AG09309 (cell line): ENCODE data around the gene TRIM8.

Experiments
- DNase-seq: peaks from one replicate; pipeline ENCODE4 v3.0.0-alpha.2; 2010; ENCODE audit warnings: low read depth
- H3K4me3 ChIP-seq: 2 replicates; pipeline ENCODE4 v1.5.1; 2011; ENCODE audit warnings: mild to moderate bottlenecking, low read depth, low read length, moderate library complexity; ENCODE audit not compliant: control insufficient read depth
- CTCF ChIP-seq: IDR thresholded peaks from 2 replicates; pipeline ENCODE4 v1.5.1; 2011; ENCODE audit warnings: mild to moderate bottlenecking, low read depth, low read length, inconsistent platforms; ENCODE audit not compliant: insufficient read depth, control insufficient read depth; ENCODE audit errors: missing control alignments

TRIM8 gene

DNA sequence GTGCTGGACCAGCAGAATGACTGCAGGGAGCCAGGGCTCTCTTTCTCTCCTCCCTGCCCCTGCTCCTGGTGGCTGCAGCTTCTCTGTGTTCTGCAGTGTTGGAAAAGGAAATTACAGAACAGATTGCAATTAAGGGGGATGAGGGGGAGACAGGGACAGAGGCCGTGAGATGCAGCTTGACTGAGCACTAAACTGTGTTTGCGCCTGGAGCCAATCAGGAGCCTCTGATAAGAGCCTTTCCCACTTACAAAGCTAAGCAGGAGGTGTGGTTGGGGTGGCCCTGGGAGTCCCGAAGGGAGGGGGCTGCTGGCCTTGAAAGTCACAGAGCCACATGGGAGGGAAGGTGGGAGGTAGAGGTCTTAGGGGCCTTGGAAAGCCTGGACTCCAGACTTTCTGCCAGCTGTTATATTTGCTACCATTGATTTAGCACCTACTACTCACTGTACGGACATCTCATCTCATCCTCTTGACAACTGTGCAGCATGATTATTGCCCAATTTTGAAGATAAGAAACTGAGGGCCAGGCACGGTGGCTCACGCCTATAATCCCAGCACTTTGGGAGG, 26.7 kb downstream of the TRIM8 start:
- no peak for TF ChIP-seq CTCF
- no peak for DNase-seq
- no peak overlapping the region for H3K4me3 ChIP-seq

DNA sequence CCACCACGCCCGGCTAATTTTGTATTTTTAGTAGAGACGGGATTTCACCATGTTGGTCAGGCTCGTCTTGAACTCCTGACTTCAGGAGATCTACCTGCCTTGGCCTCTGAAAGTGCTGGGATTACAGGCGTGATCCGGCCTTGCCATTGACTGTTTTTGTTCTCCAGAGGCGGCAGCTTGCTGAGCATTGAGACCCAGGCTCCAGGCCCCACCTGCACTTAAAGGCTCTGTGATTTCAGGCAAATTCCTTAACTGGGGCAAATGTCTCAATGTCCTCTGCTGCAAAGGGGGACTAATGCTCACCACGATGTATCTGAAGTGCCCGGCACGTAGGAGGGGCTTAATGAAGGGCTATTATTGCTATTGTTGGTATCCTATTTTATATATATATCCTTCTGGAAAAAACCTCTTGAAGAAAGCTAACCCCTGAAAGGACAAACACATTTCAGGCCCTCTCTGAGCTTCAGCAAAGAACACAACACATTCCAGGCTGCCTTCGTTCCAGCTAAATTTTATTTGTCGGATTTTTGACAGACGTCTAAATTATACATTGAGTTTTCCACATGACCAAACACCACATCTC, 29.0 kb downstream of the TRIM8 start:
- H3K4me3 ChIP-seq: no peak overlapping the region
- no peak for TF ChIP-seq CTCF
- no peak for DNase-seq

GRCh38 chr10:102673819-102674511, 29.7 kb downstream of the TRIM8 start:
- no peak for DNase-seq
- peak overlapping the region; percentile 25 for H3K4me3 ChIP-seq
- no peak for TF ChIP-seq CTCF

- no peak for DNase-seq
- TF ChIP-seq CTCF: no peak
- no peak overlapping the region for H3K4me3 ChIP-seq
These were observed 30.3 kb downstream of the TRIM8 start for GRCh38 chr10:102674566-102674965.

GRCh38 chr10:102675011-102675665, 30.9 kb downstream of the TRIM8 start:
- DNase-seq: no peak
- no peak overlapping the region for H3K4me3 ChIP-seq
- TF ChIP-seq CTCF: no peak

DNA sequence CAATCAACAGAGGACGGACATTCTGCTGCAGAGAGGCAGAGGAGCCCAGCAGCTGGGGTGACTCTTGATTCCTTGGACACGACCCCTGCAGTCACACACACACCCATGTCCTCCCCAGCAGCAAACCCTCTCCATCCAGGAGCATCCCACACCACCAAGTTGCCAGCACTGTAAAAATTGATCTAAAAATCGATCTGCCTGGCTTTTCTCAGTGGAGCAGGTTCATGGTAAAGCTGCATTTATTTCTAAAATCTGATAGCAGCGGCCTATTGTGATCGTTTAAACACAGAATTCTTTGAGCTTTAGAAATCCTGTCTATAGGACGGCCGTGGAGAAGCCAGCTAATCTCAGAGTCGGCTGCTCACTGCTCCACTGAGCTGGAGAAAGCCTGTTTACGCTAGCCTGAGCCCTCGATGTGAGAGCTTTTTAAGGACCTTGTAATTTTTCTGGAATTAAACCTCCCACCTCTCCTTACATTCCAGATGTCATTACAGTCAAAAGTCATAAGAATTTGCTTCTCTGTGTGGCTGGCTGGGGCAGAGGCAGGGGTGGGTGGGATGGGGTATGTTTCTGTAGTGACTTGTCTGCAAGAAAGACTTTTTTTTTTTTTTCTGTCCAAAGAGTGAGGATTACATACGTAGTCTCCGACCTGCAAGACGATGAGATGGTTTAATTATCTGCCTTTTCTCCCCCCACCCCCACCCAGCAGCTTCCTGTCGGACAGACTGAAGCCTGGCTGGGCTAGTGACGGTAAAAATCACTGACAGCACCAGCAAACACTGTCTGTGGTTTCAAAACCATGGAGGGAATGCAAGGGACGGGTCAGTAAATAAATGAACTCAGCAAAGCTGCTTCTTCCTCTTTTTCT, 31.6 kb downstream of the TRIM8 start:
- DNase-seq: peak; percentile 89
- H3K4me3 ChIP-seq: no peak overlapping the region
- TF ChIP-seq CTCF: no peak
